Calu3 (cell line): ENCODE measurements around the gene KCTD21. TPM values are rescaled to one million over a fixed set of nuclear protein-coding genes. Genes with fewer than 3 reads are reported as not detected.

Source experiments
- BruUV-seq: library from RNA; stranded (reverse); fragments of 400-500 nt; replicated peaks from 2 replicates; lab custom pipeline; 2021; lab: Mats Ljungman, UMichigan
- CTCF ChIA-PET: fragments of 300-600 bp; sonication (Branson Sonifier 250); formaldehyde crosslinking; loops from one replicate; lab custom pipeline; 2022; ENCODE audit warnings: antibody characterized with exemption; lab: Charles Lee
- DNase-seq: peaks from one replicate; pipeline ENCODE4 v3.0.0; 2022
- H3K27ac Mint-ChIP-seq: one replicate; pipeline ENCODE4 v1.8.0; 2022; ENCODE audit warnings: mixed read lengths; ENCODE audit not compliant: unreplicated experiment
- H3K27me3 Mint-ChIP-seq: one replicate; pipeline ENCODE4 v1.8.0; 2022; ENCODE audit warnings: mixed read lengths; ENCODE audit not compliant: unreplicated experiment
- H3K36me3 Mint-ChIP-seq: one replicate; pipeline ENCODE4 v1.8.0; 2022; ENCODE audit warnings: mild to moderate bottlenecking, moderate library complexity, mixed read lengths; ENCODE audit not compliant: insufficient read depth, unreplicated experiment
- H3K4me1 Mint-ChIP-seq: one replicate; pipeline ENCODE4 v1.8.0; 2022; ENCODE audit warnings: mild to moderate bottlenecking, low read depth, mixed read lengths; ENCODE audit not compliant: unreplicated experiment
- H3K4me3 Mint-ChIP-seq: one replicate; pipeline ENCODE4 v1.8.0; 2022; ENCODE audit warnings: mild to moderate bottlenecking, low read depth, moderate library complexity, mixed read lengths; ENCODE audit not compliant: unreplicated experiment
- H3K9me3 Mint-ChIP-seq: one replicate; pipeline ENCODE4 v1.8.0; 2022; ENCODE audit warnings: low read depth, mixed read lengths; ENCODE audit not compliant: unreplicated experiment
- CTCF ChIP-seq: fragments of 200-600 bp; IDR thresholded peaks from one replicate; pipeline ENCODE4 v1.8.0; 2022; ENCODE audit warnings: antibody characterized with exemption; ENCODE audit not compliant: unreplicated experiment
- intact Hi-C: fragments of 100-400 bp; cut with micrococcal nuclease; formaldehyde crosslinking; loops from one replicate; pipeline ENCODE4 v1.10.0; 2022; ENCODE audit not compliant: unreplicated experiment
- total RNA-seq: library from RNA; stranded (reverse); gene quantifications from 2 replicates; pipeline ENCODE4 v1.2.3, GENCODE V29; 2022

KCTD21 gene
- total RNA-seq, 1 experiment from 2014 or later, result 8.5 TPM

GRCh38 chr11:78203184-78203583 is 14.8 kb upstream of the KCTD21 start:
- CTCF ChIA-PET, result no interaction called here

DNA sequence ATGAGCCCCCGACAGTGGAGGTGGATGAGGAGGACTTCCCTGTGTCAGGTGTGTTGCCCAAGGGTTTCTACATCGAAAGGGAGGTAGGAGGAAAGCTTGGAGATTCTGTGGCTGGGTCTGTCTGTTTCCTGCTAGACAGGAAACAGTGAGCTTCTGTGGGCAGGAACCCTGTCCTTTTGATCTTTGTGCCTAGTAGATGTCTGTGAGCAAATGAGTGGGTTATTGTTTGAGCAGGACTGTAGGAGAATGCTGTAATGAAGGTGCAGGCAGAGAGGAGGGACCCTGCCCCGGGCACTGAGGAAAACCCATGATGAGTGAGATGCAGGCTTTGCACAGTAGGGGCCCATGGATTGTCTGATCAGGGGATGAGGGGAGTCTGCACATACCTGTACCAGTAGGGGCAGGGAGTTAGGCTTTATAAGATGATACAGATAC is 14.3 kb upstream of the KCTD21 start:
- no peak for DNase-seq
- intact Hi-C loops, result no loop called here
- H3K9me3 Mint-ChIP-seq, result no peaks in the 10 kb centered on the region
- TF ChIP-seq CTCF, result no peak
- no TSS peak for BruUV-seq
- no peak overlapping the region for H3K4me3 Mint-ChIP-seq
- H3K27me3 Mint-ChIP-seq, result no peaks in the 10 kb centered on the region
- H3K27ac Mint-ChIP-seq, result no peak overlapping the region
- CTCF ChIA-PET, result no interaction called here
- H3K4me1 Mint-ChIP-seq, result peaks cover 9% of the 10 kb centered on the region
- peaks cover 7% of the 10 kb centered on the region for H3K36me3 Mint-ChIP-seq

More at GRCh38 chr11:78203184-78203583, 14.8 kb upstream of the KCTD21 start:
- H3K9me3 Mint-ChIP-seq, result no peaks in the 10 kb centered on the region
- no peaks in the 10 kb centered on the region for H3K27me3 Mint-ChIP-seq
- H3K27ac Mint-ChIP-seq, result no peak overlapping the region
- H3K4me3 Mint-ChIP-seq, result no peak overlapping the region
- TF ChIP-seq CTCF, result no peak
- no peak for DNase-seq
- intact Hi-C loops, result no loop called here
- no TSS peak for BruUV-seq
- H3K36me3 Mint-ChIP-seq, result peaks cover 9% of the 10 kb centered on the region
- H3K4me1 Mint-ChIP-seq, result peaks cover 9% of the 10 kb centered on the region

GRCh38 chr11:78201096-78201818 is 12.8 kb upstream of the KCTD21 start:
- intact Hi-C loops, result no loop called here
- Mint-ChIP-seq H3K4me1 (peaks cover 9% of the 10 kb centered on the region), H3K27ac (no peak overlapping the region), H3K36me3 (peaks cover 7% of the 10 kb centered on the region), H3K9me3 (no peaks in the 10 kb centered on the region), H3K27me3 (no peaks in the 10 kb centered on the region), H3K4me3 (no peak overlapping the region)
- no TSS peak for BruUV-seq
- no peak for TF ChIP-seq CTCF
- no peak for DNase-seq
- CTCF ChIA-PET, result no interaction called here

DNA sequence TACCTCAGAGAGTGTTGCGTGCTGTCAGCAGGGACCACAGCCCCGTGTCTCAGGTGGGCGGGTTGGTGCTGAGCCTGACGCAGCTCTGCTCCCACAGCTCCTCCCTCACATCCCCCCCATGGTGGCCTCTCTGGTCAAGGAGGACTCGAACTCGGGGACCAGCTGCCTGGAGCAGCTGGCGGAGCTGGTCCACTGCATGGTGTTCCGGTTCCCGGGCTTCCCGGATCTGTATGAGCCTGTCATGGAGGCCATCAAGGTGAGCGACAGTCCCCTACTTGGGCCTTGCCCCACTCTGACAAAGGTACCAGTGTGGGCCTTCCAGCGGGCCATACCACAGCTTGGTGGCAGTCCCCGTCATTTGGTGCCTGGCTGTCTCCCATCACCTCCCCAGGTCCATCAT is 12.1 kb upstream of the KCTD21 start:
- no peak for DNase-seq
- Mint-ChIP-seq H3K4me3 (no peak overlapping the region), H3K27ac (no peak overlapping the region), H3K36me3 (peaks cover 7% of the 10 kb centered on the region), H3K4me1 (peaks cover 9% of the 10 kb centered on the region), H3K9me3 (no peaks in the 10 kb centered on the region), H3K27me3 (no peaks in the 10 kb centered on the region)
- CTCF ChIA-PET, result no interaction called here
- no TSS peak for BruUV-seq
- intact Hi-C loops, result no loop called here
- TF ChIP-seq CTCF, result no peak
